GM12891 (cell line): Measurements from ENCODE around the gene MORN3.

Experiments
- DNase-seq: peaks from one replicate; pipeline ENCODE4 v3.0.0; 2011; ENCODE audit warnings: low spot score; ENCODE audit not compliant: insufficient read length
- FAIRE-seq: peaks from 2 replicates; lab custom pipeline; 2011; peaks lifted over from hg19 to GRCh38; lab: Jason Lieb, UNC
- PAX5 ChIP-seq: IDR thresholded peaks from 2 replicates; pipeline ENCODE4 v1.6.1; 2011; ENCODE audit warnings: low read length, moderate library complexity, mild to moderate bottlenecking; ENCODE audit not compliant: insufficient read depth, severe bottlenecking
- POLR2A ChIP-seq: IDR thresholded peaks from 2 replicates; pipeline ENCODE4 v1.6.1; 2011; ENCODE audit warnings: low read depth, low read length, control low read depth
- POLR2AphosphoS5 ChIP-seq: IDR thresholded peaks from 2 replicates; pipeline ENCODE4 v1.6.1; 2011; ENCODE audit warnings: low read depth, low read length, control low read depth
- POU2F2 ChIP-seq: IDR thresholded peaks from 2 replicates; pipeline ENCODE4 v1.6.1; 2011; ENCODE audit warnings: low read depth, mild to moderate bottlenecking, control low read depth, low read length, moderate library complexity
- SPI1 ChIP-seq: IDR thresholded peaks from 2 replicates; pipeline ENCODE4 v1.6.1; 2011; ENCODE audit warnings: low read depth, low read length, control low read depth
- TAF1 ChIP-seq: IDR thresholded peaks from 2 replicates; pipeline ENCODE4 v1.6.1; 2011; ENCODE audit warnings: low read depth, low read length, control low read depth

Gene MORN3

GRCh38 chr12:121603581-121603980 lies 65.9 kb downstream of the MORN3 start:
- TF ChIP-seq POLR2A (no peak), POU2F2 (no peak), PAX5 (no peak), TAF1 (no peak), SPI1 (no peak), POLR2AphosphoS5 (no peak)
- no peak for FAIRE-seq
- DNase-seq = no peak

- FAIRE-seq (no peak), DNase-seq (no peak)
- TF ChIP-seq POLR2AphosphoS5 (no peak), POU2F2 (no peak), SPI1 (no peak), POLR2A (no peak), PAX5 (no peak), TAF1 (no peak)
Measured at GRCh38 chr12:121602766-121603165, 66.7 kb downstream of the MORN3 start.

GRCh38 chr12:121600702-121601336 lies 68.6 kb downstream of the MORN3 start:
- no peak for FAIRE-seq
- TF ChIP-seq SPI1 (no peak), PAX5 (no peak), POLR2AphosphoS5 (no peak), POLR2A (no peak), POU2F2 (no peak), TAF1 (no peak)
- DNase-seq = no peak
